SK-N-SH treated with all-trans-retinoic acid at 6 μM for 48 hours (cell line): ENCODE measurements around the gene IL18.

ENCODE experiments used
- ATAC-seq: fragments of 200-7000 bp; cut with Tn5 transposase; 3 replicates; pipeline ENCODE4 v1.9.1; 2020; ENCODE audit warnings: mild to moderate bottlenecking, moderate library complexity
- ARNTL ChIP-seq: fragments of 450-650 bp; formaldehyde crosslinking; IDR thresholded peaks from 2 replicates; pipeline ENCODE4 v1.5.0; 2020; ENCODE audit warnings: low read depth, mild to moderate bottlenecking, moderate library complexity, borderline replicate concordance
- BACH2 ChIP-seq: fragments of 250-450 bp; sonication (Bioruptor Pico); IDR thresholded peaks from 2 replicates; pipeline ENCODE4 v1.9.0; 2021; ENCODE audit warnings: mild to moderate bottlenecking, borderline replicate concordance
- CREB5 ChIP-seq: fragments of 250-450 bp; sonication (Bioruptor Pico); IDR thresholded peaks from 2 replicates; pipeline ENCODE4 v1.5.1; 2020; ENCODE audit warnings: low read depth, mild to moderate bottlenecking, moderate library complexity
- CSDC2 ChIP-seq: fragments of 250-450 bp; sonication (Bioruptor Pico); IDR thresholded peaks from 2 replicates; pipeline ENCODE4 v1.5.0; 2020; ENCODE audit warnings: mild to moderate bottlenecking, moderate library complexity
- CSRNP3 ChIP-seq: fragments of 250-450 bp; sonication (Bioruptor Pico); IDR thresholded peaks from 2 replicates; pipeline ENCODE4 v1.5.1; 2021; ENCODE audit warnings: mild to moderate bottlenecking, moderate library complexity
- ISL1 ChIP-seq: fragments of 250-450 bp; sonication (Bioruptor Pico); IDR thresholded peaks from 2 replicates; pipeline ENCODE4 v2.1.2; 2022; ENCODE audit warnings: mild to moderate bottlenecking, moderate library complexity
- OSR1 ChIP-seq: fragments of 250-450 bp; sonication (Bioruptor Pico); IDR thresholded peaks from 2 replicates; pipeline ENCODE4 v1.8.0; 2022; ENCODE audit warnings: moderate library complexity, mild to moderate bottlenecking, inconsistent platforms
- PATZ1 ChIP-seq: fragments of 250-450 bp; sonication (Bioruptor Pico); IDR thresholded peaks from 2 replicates; pipeline ENCODE4 v1.8.0; 2020; ENCODE audit warnings: mild to moderate bottlenecking, moderate library complexity, borderline replicate concordance
- POU6F1 ChIP-seq: fragments of 250-450 bp; sonication (Bioruptor Pico); IDR thresholded peaks from 2 replicates; pipeline ENCODE4 v1.8.0; 2021; ENCODE audit warnings: low read depth, mild to moderate bottlenecking, moderate library complexity, borderline replicate concordance
- PPARA ChIP-seq: fragments of 250-450 bp; sonication (Bioruptor Pico); IDR thresholded peaks from 2 replicates; pipeline ENCODE4 v1.5.0; 2020; ENCODE audit warnings: mild to moderate bottlenecking, borderline replicate concordance
- RARB ChIP-seq: fragments of 250-450 bp; sonication (Bioruptor Pico); IDR thresholded peaks from 2 replicates; pipeline ENCODE4 v1.8.0; 2021; ENCODE audit warnings: mild to moderate bottlenecking, moderate library complexity
- SNAI2 ChIP-seq: fragments of 250-450 bp; sonication (Bioruptor Pico); IDR thresholded peaks from 2 replicates; pipeline ENCODE4 v1.5.0; 2020; ENCODE audit warnings: mild to moderate bottlenecking, moderate library complexity
- TCF4 ChIP-seq: fragments of 250-450 bp; sonication (Bioruptor Pico); IDR thresholded peaks from 2 replicates; pipeline ENCODE4 v1.8.0; 2021; ENCODE audit warnings: mild to moderate bottlenecking, moderate library complexity, borderline replicate concordance
- TSHZ2 ChIP-seq: fragments of 250-450 bp; sonication (Bioruptor Pico); IDR thresholded peaks from 2 replicates; pipeline ENCODE4 v1.5.0; 2020; ENCODE audit warnings: mild to moderate bottlenecking, moderate library complexity
- ZC3H10 ChIP-seq: fragments of 250-450 bp; sonication (Bioruptor Pico); IDR thresholded peaks from 2 replicates; pipeline ENCODE4 v1.5.1; 2021; ENCODE audit warnings: mild to moderate bottlenecking, moderate library complexity
- ZFP3 ChIP-seq: fragments of 250-450 bp; sonication (Bioruptor Pico); IDR thresholded peaks from 2 replicates; pipeline ENCODE4 v1.5.0; 2020; ENCODE audit warnings: mild to moderate bottlenecking, moderate library complexity
- ZFP30 ChIP-seq: fragments of 450-650 bp; formaldehyde crosslinking; IDR thresholded peaks from 2 replicates; pipeline ENCODE4 v1.5.0; 2022; ENCODE audit warnings: mild to moderate bottlenecking, moderate library complexity
- ZNF565 ChIP-seq: fragments of 450-650 bp; formaldehyde crosslinking; conservative IDR thresholded peaks from 2 replicates; pipeline ENCODE4 v1.5.0; 2020; ENCODE audit warnings: low read depth, mild to moderate bottlenecking, moderate library complexity
- ZNF70 ChIP-seq: fragments of 450-650 bp; formaldehyde crosslinking; IDR thresholded peaks from 2 replicates; pipeline ENCODE4 v1.5.0; 2020; ENCODE audit warnings: mild to moderate bottlenecking, moderate library complexity
- ZNF8 ChIP-seq: fragments of 450-650 bp; formaldehyde crosslinking; IDR thresholded peaks from 2 replicates; pipeline ENCODE4 v1.5.0; 2020; ENCODE audit warnings: mild to moderate bottlenecking, moderate library complexity

The IL18 gene

GRCh38 chr11:112150517-112150916 lies 13.4 kb downstream of the IL18 start:
- ATAC-seq, result no peak
- TF ChIP-seq ZC3H10 (CRISPR knock-in tag) (no peak), SNAI2 (no peak), PATZ1 (CRISPR knock-in tag) (no peak), CSRNP3 (no peak), CREB5 (no peak), TSHZ2 (CRISPR knock-in tag) (no peak), RARB (CRISPR knock-in tag) (no peak), ZFP3 (no peak), OSR1 (no peak), ISL1 (CRISPR knock-in tag) (no peak), TCF4 (CRISPR knock-in tag) (no peak), ZNF8 (no peak), ZNF565 (CRISPR knock-in tag) (no peak), PPARA (no peak)

- ATAC-seq, result no peak
- TF ChIP-seq SNAI2, result no peak
- TF ChIP-seq ZFP30 (CRISPR knock-in tag), result no peak
These were observed 20.3 kb downstream of the IL18 start for GRCh38 chr11:112143597-112143996.

- ATAC-seq, result no peak
- TF ChIP-seq BACH2 (no peak), ISL1 (CRISPR knock-in tag) (no peak), ZNF8 (no peak), CSDC2 (no peak), ZNF565 (CRISPR knock-in tag) (no peak), SNAI2 (no peak)
These were observed 29.4 kb downstream of the IL18 start for GRCh38 chr11:112134473-112134872.

GRCh38 chr11:112132737-112133136 lies 31.2 kb downstream of the IL18 start:
- TF ChIP-seq ARNTL (CRISPR knock-in tag), result no peak
- TF ChIP-seq PPARA, result no peak
- TF ChIP-seq TCF4 (CRISPR knock-in tag), result no peak
- ATAC-seq, result no peak

GRCh38 chr11:112129656-112130055 lies 34.2 kb downstream of the IL18 start:
- no peak for ATAC-seq
- TF ChIP-seq CSDC2 (no peak), CREB5 (no peak), ISL1 (CRISPR knock-in tag) (no peak), ZNF8 (no peak), CSRNP3 (no peak), SNAI2 (no peak), ZFP30 (CRISPR knock-in tag) (no peak), OSR1 (no peak), ZNF565 (CRISPR knock-in tag) (no peak), ZNF70 (CRISPR knock-in tag) (no peak), RARB (CRISPR knock-in tag) (no peak), POU6F1 (CRISPR knock-in tag) (no peak), TCF4 (CRISPR knock-in tag) (no peak)
